K562 treated with DMSO at 1 percent for 48 hours (cell line): ENCODE results near the gene KCNAB1. TPM values are rescaled to one million over a fixed set of nuclear protein-coding genes. Genes with fewer than 3 reads are reported as not detected.

ENCODE experiments used
- total RNA-seq: library from RNA; unstranded; fragments of 300-600 nt; gene quantifications from 2 replicates; pipeline ENCODE4 v1.2.3, GENCODE V29; 2022; ENCODE audit warnings: low replicate concordance; ENCODE audit errors: extremely low read depth

KCNAB1 gene
- not detected in 2 replicates for total RNA-seq

GRCh38 chr3:156120528-156121251, at the start of gene KCNAB1:
Gene KCNAB1, plus strand, starts transcription at chr3:156120578.

GRCh38 chr3:156554842-156555687, 434.7 kb downstream of the KCNAB1 start, which contains the start of gene SSR3:
Gene SSR3, minus strand, starts transcription at chr3:156555117. Its CDS starts 28 bp downstream, at chr3:156555089.

Other genes starting within 250 kb of the KCNAB1 start
- gene GMPS, start 249.9 kb upstream of the KCNAB1 start, total RNA-seq, result not detected in 2 replicates